Keratinocyte (primary cell): ENCODE data around the gene TSPAN18.

Source experiments
- EZH2 ChIP-seq: IDR thresholded peaks from one replicate; pipeline ENCODE4 v1.6.1; 2012; ENCODE audit warnings: inconsistent platforms, mild to moderate bottlenecking, low read length, moderate library complexity
- TF ChIP-seq, protein P1 (sequence below), 3 experiments: IDR thresholded peaks in 1 of 3; conservative IDR thresholded peaks in 1 of 3; optimal IDR thresholded peaks in 1 of 3; 2 replicates in 2 of 3; 3 replicates in 1 of 3; pipeline versions ENCODE3 to v1.5.1; 2011; ENCODE audit warnings: low read length in 3 of 3, mild to moderate bottlenecking in 3 of 3, moderate library complexity in 2 of 3, control low read depth in 1 of 3, inconsistent platforms in 1 of 3; ENCODE audit not compliant: insufficient read depth in 2 of 3; ENCODE audit errors: extremely low read depth in 1 of 3

DNA sequence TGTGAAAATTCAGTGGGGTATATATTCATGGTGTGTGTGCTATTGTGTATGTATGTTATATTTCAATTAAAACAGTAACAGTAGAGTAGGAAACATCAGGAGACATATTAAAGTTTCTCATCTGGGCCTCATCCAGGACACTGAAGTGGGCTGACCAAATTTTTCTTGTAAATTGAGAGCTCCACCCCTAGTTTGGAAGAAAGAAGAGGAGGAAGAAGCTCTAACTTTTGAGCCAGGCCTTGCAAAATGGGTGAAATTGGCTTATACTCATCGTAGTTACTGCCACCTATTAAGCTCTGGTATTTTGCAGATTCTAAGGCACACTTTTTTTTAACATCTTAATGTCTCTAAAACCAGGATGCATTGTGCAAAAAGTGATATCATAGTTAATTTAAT lies 33.7 kb downstream of the TSPAN18 start:
- TF ChIP-seq, protein P1, sequence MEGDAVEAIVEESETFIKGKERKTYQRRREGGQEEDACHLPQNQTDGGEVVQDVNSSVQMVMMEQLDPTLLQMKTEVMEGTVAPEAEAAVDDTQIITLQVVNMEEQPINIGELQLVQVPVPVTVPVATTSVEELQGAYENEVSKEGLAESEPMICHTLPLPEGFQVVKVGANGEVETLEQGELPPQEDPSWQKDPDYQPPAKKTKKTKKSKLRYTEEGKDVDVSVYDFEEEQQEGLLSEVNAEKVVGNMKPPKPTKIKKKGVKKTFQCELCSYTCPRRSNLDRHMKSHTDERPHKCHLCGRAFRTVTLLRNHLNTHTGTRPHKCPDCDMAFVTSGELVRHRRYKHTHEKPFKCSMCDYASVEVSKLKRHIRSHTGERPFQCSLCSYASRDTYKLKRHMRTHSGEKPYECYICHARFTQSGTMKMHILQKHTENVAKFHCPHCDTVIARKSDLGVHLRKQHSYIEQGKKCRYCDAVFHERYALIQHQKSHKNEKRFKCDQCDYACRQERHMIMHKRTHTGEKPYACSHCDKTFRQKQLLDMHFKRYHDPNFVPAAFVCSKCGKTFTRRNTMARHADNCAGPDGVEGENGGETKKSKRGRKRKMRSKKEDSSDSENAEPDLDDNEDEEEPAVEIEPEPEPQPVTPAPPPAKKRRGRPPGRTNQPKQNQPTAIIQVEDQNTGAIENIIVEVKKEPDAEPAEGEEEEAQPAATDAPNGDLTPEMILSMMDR (optimal IDR thresholded peaks at IDR 0.05 in 1 of 3, IDR thresholded peaks at IDR 0.05 in 1 of 3, conservative IDR thresholded peaks at IDR 0.05 in 1 of 3; ENCODE audit: extremely low read depth in 1 of 3, insufficient read depth in 2 of 3, low read length in 3 of 3), result no peak
- no peak for TF ChIP-seq EZH2
